T-helper 1 cell (primary cell): ENCODE data around the gene CSRP2.
A peak's percentile ranks its signal among the peaks of the same experiment; 100 is the strongest.

Experiments used
- DNase-seq, 5 donors: peaks; one replicate each; pipeline ENCODE4 v3.0.0-alpha.2; 2012 to 2020
- total RNA-seq, 4 donors: gene quantifications; one replicate each; lab custom pipeline; 2026; lab: John Stamatoyannopoulos, UW

CSRP2 gene
- 0 to 0.15 (median 0) reads per million in 4 donors for total RNA-seq

DNA sequence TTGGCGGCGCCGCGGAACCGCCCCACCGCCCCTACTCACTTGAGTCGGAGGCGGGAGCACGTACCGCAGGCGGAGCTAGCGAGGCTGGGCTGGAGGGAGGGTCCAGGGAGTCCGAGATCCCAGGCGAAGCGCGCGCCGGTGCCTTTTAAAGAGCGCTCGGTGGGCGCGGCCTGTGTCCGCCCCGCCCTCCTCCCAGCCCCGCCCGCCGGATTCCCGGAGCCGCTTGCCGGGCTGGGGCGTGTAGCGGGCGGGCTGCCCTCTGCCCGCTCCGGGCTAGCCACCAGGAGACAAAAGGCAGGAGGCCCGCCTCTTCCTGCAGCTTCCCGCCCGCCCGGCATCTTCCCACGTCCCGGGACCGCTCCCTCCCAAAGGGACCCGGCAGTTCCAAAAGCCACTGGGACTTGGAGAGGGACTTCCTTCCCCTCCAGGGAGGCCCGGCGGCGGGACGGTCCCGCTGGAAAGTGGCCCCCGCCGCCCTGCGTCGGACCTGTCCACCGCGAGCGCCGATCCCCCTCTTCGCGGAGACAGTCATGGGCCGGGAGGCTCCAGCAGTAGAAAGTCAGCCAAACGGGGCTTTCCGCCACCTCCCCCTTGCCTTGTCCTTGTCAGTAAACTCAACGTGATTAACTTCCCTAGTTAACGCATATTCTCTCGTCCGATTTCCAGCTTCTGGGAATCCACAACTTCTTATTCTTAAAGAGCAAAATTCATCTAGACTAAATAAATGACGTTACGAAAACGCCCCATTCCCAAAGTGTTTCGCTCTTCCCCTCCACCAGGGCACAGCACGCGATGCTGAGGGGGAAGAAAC, at the start of gene CSRP2:
TSS of gene CSRP2 (minus strand) at position 121 of the 811 bp plus-strand sequence. CDS start 12,759 bp downstream, outside the sequence.
- peak; percentile 22 to 63 (median 24) for DNase-seq

DNA sequence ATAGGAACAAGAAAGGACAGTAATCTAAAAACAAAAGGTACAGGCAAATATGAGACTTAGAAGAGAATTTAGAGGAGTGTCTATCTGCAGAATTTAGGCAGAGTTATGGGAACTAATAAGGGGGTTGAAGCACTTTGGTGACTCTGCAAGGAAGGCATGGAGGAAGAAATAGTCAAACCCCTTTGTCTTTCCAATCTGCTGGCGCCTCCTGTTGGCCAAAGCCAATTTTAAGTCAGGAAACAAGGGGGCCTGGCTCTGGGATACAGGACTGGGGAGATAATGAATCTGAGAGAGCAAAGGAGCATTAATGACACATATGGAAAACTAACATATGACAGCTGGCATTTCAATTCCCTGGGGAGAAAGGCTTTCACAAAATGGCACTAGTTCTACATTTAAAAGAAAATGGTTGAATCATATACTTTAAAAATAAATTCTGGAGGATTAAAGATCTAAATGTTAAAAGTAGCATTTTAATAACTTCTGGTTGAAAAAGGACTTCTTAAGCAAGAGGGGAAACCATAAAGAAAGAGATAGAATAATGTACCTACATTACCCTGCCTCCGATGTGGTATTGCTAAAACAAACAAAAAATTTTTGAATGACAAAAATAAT, 48.5 kb upstream of the CSRP2 start:
- peak in 1 of 5 donors; percentile 5 for DNase-seq

DNA sequence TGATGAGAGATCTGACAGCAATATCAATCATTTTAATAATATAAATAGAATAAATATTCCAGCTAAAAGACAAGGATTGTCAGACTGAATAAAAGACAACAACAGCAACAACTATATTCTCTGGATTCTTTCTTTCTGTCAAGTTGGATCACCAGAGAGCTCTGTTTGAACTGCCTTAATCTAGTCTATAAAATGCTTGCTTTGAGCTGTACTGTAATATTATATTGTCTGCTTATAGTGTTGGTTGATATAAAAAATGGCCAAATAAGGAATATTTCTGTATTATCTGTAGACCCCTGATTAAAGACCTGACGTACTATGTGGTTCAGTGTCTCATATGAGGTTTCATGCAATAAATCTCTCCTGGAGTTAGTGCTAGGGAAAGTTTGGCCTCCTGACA, 46.3 kb upstream of the CSRP2 start:
- DNase-seq: no peak

DNA sequence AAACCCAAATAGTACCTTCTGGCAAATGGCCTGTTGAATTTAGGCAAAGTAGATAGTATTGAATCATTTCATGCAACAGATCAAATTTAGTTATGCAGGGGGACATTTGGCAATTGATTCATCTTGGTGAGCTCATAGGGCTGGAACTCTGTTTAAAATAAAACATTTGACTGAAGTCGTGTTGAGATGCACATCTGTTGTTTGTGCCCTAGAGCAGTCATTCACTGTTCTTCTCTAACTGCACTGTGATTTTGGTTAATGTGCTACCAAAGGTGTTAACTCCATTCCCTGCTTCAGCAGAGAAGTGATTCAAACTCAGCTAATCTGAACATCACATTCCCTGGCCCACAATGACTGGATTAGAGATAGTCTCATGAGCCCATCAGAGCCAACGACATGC, 44.0 kb upstream of the CSRP2 start:
- DNase-seq: no peak

DNA sequence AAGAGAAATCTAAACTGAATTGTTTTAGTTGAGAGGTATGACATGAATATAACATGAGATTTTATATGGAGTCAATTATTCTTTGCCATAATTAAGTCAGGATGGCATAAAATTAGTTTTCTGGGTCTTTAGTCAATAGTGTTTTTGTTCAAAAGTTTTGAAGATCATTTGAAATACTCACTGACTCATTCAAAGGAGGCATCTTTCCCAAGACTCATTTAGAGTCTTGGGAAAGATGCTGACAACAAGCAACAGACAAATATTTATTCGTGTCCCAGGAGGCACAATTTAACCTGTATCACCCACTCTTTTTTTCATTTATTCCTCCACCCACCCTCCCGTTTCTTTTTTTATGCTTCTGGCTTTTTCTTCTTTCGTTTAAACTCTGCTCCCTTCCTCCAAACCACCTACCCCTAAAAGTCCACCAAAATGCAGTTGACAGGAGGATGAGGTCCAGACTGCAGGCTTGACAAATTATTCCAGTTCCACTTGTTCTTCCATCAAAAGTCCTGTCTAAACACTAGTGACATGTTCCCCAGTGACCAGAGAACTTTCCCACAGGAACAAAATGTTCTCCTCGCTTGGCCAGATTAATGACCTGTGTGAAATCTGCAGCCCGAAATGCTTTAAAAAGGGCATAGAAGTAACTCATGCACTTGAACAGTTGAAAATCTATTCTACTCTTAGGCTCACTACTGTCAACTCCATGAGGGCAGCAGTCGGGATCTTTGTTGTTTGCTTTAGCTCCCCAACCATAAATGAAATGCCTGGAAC, 43.3 kb upstream of the CSRP2 start:
- DNase-seq: no peak

DNA sequence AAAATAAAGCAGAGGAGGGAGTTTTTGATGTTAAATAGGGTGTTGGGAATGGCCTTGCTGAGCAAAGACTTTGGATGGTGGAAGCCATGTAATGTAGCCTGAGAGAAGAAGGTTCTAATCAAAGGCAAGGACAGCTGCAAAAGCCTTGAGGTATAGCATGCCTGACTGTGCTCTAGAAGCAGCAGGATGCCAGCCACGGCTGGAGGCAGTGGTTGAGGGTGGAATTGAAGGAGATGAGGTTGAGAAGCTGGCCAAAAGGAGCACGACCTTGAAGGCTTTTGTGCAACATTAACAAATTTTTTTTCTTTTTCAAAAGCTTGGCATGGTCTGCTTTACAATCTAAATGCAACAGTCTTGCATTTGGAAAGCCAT, 42.3 kb upstream of the CSRP2 start:
- no peak for DNase-seq

DNA sequence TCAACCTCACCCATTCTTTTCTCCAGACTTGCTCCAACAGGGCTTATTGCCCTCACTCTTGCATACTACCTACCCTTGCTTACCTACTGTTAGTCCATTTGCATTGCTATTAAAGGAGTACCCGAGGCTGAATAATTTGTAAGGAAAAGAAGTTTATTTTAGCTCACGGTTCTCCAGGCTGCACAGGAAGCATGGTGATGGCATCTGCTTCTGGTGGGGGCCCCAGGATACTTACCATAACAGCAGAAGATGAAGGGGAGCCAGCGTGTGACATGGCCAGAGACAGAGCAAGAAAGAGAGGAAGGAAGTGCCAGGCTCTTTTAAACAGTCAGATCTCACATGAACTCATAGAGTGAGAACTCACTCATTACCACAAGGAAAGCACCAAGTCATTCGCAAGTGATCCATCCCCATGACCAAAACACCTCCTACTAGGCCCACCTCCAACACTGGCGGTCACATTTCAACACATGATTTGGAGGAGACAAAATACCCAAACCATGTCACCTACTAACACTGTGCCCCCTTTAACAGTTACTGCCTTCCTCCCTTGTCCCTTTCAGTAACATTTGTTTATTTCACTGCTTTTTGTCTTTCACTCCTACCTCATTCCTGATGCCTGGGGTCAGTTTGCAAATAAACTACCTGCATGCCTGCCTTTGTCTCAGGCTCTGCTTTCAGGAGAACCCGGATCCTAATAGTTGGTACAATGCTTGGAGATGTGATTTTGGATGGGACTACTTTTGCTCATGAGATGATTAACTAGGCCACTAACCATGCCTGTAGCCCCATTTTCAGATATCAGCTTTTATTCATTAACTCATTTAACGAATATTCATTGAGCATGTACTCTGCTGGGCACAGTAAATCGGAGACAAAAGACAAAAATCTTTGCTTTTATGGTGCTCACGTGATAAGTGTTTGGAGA, 41.6 kb upstream of the CSRP2 start:
- peak in 1 of 5 donors; percentile 20 for DNase-seq

DNA sequence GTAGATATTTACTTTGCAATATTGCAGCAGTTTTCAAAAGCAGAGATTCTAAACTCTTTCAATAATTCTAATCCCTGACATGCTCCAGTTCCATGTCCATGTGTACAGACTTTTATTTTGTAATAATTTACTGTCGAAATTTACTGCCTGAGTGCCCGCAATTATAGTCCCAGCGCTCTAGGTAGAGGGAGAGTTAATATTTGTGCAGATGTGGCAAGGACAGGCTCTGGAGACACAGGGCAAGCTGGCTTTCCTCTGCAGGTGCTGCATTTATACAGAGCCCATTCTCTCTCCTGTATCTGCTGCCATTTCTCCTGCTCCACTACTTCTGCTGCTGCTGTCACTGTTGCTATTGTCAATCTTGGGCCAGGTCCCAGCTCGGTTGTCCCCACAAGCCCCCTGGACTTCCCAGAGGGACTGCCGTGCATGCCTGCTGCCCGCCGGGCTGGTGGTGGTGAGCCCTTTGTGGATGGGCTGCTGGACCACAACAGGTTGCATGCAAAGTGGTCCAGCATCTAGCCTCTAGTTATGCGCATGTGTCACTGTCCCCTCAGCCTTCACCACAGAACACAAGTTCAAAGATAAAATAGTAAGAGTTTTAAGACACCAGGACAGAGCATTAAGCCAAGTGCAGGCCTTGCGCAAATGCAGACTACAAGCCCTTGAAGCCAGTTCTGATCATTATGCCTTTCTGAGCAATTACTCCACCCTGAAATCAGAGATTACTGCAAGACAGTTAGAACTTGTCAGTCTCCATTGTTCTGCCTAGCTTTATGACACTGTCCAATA, 40.8 kb upstream of the CSRP2 start:
- DNase-seq: no peak

DNA sequence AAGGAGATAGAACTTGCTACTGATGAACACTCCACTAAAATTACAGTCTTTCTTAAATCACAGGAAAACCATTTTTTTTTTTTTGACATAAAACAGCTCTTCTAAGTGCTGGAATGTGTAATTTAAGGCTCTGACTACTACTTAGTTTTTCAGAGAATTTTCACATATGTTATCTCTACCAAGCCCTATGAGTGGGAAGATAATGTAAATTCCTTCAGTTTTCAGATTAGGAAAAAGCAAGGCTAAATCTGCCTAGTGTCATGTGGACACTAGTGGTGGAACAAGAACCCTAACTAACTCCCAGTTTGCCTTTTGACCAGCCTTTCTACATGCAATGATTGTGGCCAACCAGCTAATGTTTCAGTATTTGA, 37.3 kb upstream of the CSRP2 start:
- DNase-seq: no peak

DNA sequence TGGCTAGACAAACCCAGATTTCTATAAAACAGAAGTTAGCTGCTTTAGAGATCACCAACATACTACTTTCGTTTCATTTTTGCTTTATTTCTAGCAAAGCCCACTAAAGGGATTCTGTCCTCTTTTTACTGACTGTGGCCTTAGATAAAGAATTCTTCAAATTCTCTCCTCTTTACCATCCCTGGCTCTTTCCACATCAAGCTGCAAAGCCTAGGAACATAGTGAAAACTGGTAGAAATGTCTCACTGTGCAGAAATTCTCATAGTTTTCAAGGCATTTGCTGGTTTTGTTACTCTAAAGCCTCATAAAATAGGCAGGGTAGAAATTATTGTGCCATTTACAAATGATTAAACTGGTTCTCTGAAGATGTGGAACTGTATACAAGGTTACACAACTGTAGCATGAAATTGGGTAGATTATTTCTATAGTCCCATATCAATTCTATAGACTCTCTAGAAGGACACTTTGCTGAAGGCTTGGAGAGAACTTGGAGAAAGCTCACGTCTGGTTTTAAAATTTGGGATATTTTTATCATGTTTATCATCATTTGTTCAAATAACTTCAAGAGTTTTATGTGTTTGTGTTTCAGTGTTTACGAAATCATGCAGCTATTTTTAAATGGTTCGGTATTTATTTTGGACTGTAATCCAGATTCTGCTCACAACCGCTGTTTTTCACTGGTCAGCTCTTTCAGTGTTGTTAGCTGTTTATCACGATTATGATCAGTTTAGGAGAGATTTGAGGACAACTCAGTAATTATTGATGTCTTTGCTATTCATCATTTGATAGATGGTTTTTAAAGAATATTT, 36.7 kb upstream of the CSRP2 start:
- no peak for DNase-seq

DNA sequence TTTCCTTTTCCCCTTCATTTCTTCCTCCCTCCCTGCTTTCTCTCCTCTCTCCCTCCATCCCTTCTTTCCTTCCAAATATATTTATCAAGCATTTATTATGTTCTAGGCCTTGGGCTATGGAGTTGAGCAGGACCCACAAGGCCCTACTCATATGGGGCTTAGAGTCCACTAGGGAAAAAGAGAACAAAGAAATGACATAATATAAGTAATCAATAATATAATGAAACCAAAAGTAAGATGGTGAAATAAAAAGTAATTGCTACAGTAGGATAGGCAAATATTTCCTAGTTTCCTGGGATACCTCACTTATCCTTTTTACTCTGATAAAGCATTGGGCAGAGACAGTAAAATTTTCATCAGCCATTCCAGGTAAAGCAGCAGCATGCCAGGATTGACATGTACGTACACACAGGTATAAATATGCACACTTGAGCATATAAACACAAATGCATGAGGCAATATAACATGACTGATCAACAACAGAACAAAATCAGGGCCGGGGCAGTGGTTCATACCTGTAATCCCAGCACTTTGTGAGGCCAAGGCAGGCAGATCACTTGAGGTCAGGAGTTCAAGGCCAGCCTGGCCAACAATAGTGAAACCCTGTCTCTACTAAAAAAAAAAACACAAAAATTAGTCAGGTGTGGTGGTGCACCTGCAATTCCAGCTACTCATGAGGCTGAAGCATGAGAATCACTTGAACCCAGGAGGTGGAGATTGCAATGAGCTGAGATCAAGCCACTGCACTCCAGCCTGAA, 35.5 kb upstream of the CSRP2 start:
- DNase-seq: no peak

DNA sequence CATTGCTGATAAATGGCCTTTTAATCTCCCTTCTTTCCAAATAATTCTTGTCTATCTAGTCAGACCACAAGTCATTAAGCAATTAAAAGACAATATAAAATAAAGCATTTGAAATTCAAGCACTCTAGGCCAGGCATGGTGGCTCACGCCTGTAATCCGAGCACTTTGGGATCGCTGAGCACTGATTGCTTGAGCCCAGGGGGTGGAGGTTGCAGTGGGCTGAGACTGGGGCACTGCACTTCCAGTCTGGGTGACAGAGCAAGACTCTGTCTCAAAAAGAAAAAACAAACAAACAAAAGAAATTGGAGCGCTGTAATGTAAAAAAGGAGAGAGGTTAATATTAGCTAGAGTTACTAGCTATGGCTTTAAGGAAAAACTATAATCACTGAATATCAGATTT, 30.5 kb upstream of the CSRP2 start:
- no peak for DNase-seq

DNA sequence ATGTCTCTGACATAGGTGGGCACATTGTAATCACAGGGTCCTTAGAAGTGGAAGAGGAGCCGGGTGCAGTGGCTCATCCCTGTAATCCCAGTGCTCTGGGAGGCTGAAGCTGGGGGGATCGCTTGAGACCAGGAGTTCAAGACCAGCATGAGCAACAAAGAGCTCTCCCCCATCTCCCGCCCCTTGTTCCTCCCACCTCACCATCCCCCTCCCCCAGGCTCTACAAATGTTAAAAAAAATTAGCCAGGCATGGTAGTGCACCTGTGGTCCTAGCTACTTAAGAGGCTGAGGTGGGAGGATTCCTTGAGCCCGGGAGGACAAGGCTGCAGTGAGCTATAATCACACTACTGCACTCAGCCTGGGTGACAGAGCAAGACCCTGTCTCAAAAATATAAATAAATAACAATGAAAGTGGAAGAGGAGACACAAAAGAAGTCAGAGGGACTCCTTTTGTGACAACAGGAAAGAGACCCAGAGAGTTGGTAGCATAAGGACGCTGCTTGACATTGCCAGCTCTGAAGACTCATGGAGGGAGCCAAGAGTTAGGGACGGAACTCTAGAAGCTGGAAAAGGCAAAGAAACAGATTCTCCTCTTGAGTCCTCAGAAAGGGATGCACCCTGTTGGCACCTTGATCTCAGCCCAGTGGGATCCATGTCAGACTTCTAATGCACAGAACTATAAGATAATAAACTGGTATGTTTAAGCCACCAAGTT, 29.6 kb upstream of the CSRP2 start:
- DNase-seq: no peak

DNA sequence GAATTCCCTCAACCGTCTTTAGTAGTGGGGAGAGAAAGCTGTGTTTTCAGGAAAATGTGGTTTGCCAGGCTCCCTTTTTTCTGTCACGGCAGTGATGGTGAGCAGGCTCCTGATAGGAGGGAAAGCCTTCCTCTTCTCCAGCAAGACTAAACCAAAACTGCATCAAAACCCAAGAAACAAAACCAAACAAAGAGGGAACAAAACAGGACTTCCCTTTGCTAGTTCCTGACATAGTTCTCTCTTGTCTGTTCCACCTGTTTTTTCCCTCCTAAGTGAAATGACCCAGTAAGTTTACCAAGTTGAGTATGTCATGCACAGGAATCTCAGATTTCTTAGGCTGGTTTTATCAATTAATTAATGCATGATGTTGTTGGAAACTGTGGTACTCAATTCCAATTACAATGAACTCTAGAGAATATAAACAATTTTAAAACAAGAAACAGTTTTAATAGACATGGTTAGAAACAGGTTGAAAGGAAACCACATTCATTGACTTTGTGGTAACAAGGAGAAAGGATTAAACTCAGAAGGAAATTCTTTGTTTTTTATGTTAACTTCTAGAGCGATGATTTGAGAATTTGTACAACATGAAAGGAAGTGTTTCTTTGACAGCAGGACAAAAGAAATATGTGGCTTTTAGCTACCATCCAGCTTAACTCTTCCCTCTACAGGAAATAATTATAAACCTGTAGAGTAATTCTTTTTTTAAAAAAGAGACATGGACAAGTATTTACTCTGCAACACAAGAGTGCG, 23.0 kb upstream of the CSRP2 start:
- no peak for DNase-seq

DNA sequence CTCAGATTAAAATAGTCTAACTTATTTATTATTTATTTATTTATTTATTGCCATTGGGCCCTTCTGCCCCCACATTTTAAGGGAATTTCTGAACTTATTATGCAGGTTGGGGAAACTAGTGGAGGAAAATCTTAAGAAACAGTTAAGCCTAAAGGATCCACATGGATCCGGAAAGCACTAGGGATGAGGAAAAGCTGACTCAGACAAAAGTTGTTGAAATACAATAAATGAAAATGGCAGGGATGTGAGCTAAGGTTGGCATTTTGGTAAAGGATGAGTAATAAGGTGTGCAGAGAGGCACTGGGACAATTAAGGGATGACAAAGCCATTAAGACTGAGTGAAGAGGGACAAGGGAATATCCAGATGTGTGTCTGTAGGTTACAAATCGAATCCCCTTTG, 20.7 kb upstream of the CSRP2 start:
- no peak for DNase-seq

DNA sequence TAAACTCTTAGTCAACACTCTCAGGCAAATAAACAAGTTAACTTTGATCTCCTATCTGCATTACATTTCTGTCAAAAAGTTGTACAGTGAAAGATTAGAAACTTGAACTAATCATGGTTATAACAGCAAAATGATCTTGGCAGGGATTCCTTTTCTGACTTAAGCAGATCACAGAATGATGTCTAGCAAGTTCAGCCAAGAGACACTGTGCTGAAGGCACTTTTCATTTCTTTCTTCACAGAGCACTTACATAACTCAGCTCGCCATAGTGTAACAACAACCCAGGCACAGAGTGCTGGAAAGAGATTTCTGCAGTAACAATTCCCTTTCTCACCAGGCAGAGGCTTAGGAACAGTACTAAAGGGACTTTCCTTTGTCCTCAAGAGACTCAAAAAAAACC, 19.6 kb upstream of the CSRP2 start:
- DNase-seq: no peak

DNA sequence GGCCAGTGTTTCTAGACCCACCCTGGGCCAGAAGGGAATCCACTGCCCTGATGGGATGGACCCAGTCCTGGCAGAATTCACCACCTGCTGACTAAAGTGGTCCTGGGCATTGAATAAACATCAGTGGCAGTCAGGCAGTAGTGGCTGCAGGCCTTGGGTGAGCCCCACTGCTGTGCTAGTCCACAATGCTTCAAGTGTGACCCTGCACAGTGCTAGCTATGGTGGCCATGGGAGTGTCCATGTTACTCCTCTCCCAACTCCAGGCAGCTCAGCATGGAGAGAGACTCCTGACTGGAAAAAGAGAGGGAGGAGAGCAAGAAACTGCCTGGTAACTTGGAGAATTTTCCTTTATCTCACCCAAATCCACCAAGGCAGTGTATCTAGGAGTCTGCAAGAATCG, 17.5 kb upstream of the CSRP2 start:
- no peak for DNase-seq

DNA sequence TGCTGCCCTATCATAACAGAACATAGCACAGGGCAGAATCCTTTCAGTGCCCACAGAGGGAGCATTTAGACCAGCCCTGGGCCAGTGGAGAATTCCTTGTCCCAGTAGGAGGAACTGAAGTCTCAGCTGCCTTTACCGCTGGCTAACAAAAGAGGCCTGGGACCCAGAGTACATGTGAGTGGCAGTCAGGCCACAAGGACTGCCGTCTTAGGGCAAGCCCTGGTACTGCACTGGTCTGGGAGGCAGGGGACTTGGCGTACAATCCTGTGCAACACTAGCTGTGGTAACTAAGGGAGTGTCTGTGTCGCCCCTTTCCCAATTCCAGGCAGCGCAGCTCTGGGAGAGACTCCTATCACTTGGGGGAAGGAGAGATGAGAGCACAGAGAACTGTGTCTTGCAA, 17.0 kb upstream of the CSRP2 start:
- no peak for DNase-seq

DNA sequence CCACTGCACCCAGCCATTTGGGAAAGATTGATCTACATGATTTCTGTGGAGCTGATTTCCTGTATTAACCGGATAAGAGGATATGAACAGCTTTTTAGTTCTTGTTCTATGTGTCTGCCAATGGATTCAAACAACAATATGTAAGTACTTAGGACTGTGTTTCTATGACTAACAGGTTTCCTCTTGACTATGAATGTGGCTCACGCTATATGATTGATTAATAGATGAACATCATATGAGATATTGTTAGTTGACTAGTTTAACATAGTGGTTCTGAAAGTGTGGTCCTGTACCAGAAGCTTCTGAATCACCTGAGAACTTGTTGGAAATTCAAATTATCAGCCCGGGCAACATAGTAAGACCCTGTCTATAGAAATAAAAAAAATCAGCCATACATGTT, 12.8 kb upstream of the CSRP2 start:
- DNase-seq: no peak
